GM19239 (cell line): ENCODE measurements around the gene PRIM2.
"Not testable (repeated sequence)": the region's sequence is repeated elsewhere in the genome, so short reads cannot be mapped to it uniquely, and the experiment has no call there.

Source experiments
- DNase-seq: peaks from one replicate; pipeline ENCODE4 v3.0.0; 2011; ENCODE audit warnings: low spot score; ENCODE audit not compliant: insufficient read length
- FAIRE-seq: peaks from 2 replicates; lab custom pipeline; 2011; peaks lifted over from hg19 to GRCh38; lab: Jason Lieb, UNC

PRIM2 gene

DNA sequence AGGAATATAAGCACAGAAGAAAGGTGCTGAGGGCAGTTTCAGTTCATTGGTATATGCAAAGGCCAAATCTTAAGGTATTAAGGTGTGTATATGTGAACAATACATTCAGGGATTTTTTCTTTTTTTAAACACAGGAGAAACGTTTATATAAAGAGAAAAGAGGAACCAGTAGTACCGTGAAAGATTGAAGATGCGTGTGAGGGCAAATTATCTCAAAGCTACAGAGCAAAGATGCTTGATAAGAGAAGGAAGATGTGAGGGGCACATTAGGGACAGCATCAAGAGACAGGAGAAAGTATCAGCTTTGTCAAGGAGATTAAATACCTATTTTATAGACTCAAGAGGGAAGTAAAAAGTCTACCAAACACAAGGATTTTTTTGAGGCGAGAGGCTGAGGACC, 165.0 kb downstream of the PRIM2 start:
- DNase-seq, FAIRE-seq: not testable (repeated sequence)

DNA sequence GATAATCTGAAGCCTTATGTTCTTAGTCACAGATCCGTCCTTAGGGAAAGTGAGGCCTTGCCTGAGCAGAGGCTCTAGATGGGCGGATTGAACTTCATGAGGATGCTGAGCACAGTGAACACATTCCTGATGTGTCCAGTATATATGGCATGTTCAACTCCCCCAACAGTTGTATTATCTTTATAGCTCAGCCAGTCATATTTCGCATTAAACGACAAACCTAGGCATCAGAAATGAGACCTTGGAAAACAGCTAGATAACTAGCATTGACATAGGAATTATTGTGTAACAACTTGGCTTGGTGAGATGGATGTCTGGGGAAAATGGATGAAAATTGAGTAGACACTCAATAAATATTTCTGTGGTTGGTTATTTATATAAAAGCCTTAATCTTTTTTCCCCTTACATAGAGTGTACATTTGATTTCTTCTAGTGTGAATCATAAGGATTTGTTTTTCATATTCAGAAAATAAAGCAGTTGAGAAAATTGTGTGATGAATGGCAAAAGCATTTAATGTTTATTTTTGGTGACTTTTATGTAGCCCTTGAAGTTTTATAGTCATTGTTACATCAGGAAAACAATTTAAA, 169.2 kb downstream of the PRIM2 start:
- DNase-seq, FAIRE-seq: not testable (repeated sequence)

DNA sequence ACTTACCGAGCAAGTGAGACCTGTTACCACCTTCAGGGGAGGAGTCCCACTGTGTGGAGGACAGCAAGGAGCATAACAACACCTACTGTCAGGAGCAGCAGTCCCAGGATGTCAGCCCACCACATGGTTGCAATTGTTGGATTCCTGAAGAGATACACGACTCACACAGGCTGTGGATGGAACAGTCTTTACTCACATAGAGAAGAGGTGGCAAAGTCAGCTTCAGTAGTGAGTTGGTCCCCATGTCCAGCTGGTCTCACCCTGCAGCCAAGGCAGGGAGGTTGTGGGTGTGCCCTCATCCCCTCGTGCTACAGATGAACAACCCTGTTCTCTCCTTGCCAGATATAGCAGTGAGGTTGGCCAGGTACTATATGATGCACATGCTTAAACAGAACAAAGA, 171.1 kb downstream of the PRIM2 start:
- DNase-seq, FAIRE-seq: not testable (repeated sequence)

DNA sequence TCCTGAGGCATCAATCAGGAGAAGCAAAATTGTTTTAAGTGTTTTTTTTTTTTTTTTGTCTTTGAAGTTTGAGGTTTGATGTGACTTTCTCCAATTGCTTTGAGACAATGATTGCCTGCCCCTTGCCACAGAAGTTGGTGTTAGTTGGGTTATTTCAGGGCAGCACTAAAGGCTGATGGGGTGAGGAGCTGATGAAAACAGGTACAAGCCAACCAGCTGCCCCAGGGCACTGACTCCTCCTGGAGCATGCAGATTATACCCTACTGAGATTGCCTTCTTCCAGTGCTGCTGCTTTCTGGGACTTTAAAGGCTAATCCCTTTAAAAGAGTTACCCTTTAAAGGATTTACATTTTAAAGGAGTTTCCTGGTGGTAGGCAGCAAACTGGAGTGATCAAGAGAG, 172.5 kb downstream of the PRIM2 start:
- not testable (repeated sequence) for FAIRE-seq, DNase-seq

DNA sequence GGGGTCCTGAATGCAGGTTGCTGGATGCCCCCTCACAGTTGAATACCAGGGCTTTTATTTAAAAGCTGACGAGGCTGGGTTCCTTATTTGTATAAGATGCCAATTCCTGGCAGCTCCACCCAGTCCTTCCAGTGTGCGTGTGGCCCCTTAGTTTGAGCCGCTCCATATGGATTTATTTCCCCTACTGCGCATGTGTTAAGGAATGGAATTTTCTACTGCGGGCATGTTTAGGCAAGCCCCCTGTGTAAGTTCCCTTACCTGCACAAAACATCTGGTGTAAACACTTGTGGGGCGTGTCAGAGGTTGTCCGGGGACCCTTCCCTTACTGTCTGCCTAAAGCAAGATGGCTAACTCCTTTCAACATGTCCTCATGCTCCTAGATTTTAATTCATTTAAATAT, 174.4 kb downstream of the PRIM2 start:
- not testable (repeated sequence) for DNase-seq, FAIRE-seq

DNA sequence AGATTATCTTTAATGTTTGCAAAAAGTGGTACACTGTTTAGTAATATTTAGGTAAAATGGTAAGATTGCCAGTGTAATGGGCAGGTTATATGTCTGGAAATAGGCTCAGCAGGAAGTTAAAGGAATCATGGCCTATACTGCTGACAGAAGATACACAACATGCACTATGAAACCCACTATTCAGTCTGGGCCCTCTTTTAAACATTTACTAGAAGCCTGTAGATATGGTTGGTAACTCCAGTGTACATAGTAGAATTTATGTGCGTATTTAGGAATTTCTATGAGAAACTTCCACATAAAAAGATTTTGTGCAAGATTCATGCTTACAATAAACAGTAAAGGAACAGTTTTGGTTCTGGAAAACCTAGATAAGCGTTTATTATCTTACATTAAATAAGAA, 178.8 kb downstream of the PRIM2 start:
- DNase-seq, FAIRE-seq: not testable (repeated sequence)

DNA sequence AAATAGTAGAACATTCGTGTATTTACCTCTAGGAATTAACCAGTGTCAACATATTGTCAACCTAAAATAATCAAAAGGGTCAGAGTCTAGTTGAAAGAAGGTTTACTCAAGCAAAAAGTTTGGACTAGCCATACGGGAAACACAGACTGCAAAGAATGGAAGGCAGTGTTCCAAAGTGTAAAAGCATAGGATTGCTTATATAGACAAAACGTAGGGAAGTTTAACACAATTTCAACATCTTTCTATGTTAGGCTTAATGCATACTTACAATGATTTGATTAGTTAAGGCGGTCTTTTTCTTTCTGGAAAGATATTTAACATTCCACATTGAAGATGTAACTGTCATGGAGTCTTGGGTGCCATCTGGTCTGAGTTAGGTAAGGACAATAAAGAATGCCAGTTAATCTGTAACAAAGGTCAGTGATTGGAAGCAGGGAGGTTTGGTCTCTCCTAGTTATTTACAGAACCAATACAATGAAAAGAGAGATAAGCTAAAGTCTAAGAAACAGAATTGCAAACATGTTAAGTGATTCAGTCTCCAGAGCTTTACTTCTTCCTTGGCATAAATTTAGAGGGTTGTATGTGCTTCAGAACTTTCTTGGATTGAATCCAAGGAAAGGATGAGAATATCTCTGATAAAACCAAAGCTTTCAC, 183.1 kb downstream of the PRIM2 start:
- not testable (repeated sequence) for DNase-seq, FAIRE-seq

DNA sequence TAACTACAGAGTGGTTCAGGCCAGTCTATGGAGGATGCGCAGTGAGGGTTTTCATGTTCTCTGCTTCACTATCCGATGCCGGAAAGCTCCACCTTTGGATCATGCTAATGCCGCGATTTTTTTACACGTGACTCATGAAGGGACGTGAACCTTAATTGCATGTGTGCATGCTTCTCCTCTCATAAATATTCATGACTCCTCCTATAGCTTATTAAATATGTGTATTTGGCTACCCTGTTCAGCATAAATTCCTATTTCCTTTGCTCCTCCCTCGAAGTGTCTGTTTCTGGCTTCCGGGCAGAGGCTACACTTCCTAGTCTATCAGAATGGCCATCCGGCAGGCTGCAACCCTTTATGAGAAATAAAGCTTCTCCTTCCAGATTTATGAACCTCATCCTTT, 185.0 kb downstream of the PRIM2 start:
- DNase-seq, FAIRE-seq: not testable (repeated sequence)

DNA sequence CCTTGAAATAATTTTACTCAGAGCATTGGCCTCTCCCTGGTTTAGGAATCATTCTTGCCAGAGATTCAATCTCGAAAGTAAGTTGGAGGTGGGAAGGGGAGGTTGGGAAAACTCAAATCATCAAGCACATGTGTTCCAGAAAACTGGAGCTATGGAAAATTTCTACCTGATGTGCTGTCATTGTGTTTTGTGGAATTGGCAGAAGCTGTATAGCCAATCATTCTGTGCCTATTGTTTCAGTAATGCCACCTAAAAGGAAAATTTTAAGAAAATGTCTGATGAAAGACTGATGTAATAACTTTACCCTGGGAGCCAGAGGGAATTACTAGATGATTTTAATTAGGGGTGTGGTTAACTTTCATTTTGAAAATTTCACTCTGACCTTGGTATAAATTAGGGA, 187.8 kb downstream of the PRIM2 start:
- DNase-seq, FAIRE-seq: not testable (repeated sequence)

DNA sequence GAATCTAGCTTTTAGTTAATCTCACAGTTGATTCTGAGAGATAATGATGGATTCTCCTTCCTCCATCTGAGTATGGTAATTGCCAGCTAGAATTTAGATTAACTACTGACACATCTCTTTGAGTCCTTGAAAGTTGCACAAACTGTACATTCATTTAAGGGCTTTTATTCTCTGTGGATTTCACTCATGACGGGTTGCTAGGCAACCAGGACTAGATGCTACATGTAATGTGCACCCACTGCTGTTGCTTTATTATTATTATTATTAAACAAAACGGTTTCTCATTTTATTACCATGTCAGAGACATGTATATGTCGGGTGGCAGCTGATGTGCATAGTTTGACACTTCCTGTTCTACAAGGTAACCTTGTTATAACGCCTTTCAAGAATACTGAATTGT, 193.0 kb downstream of the PRIM2 start:
- FAIRE-seq, DNase-seq: not testable (repeated sequence)

DNA sequence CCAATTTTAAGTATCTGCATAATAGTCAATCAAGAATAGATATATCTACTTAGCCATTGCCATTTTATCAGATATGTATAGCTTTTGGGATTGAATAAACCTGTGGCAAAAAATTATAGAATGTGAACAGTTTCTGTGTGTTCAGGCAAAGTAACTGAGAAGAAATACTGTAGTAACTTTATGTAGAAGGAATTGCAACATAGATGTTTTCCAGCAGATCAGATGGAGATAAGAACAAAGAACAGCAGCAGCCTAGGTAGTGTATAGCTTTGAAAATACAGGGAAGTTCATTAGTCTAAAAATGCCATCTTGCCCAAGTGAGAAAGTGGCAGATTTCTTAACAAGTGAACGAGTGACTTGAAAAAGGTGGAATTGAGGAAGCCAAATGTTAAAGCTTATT, 197.7 kb downstream of the PRIM2 start:
- not testable (repeated sequence) for FAIRE-seq

DNA sequence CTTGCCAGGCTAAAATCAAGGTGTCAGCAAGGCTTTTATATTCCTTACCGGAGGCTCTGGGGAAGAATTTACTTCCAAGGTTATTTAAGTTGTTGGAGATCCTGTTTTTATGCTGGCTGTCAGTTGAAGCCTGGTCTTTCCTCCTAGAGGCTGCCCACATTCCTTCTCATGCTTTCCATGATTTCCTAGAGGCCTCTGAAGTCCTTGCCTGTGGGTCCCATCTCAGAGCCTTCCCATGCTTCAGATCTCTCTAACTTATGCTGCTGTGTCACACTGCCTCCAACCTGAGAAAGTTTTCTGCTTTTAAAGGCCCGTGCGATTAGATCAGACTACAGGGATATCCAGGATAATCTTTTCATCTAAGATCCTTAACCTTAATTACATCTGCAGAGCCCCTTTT, 198.4 kb downstream of the PRIM2 start:
- not testable (repeated sequence) for DNase-seq, FAIRE-seq

More for the DNA sequence above, 197.7 kb downstream of the PRIM2 start:
- not testable (repeated sequence) for DNase-seq

DNA sequence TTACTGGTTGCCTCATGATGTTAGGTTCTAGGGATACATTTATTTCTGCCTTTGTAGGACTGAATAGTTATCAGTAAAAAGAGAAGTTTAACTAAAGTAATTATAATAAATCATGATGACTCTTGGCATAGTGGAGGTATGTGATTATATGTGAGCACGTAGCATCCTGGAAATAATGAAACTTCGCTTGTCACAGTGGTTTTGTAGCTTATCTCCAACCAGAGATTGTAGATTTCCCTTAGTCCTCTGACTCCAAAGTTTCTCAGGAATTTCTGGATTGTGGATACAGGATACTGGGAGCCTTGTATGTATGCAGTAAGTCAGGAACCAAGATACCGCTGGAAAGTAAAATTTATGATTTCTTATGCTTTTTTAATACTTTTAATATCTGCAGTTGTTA, 199.3 kb downstream of the PRIM2 start:
- DNase-seq, FAIRE-seq: not testable (repeated sequence)

DNA sequence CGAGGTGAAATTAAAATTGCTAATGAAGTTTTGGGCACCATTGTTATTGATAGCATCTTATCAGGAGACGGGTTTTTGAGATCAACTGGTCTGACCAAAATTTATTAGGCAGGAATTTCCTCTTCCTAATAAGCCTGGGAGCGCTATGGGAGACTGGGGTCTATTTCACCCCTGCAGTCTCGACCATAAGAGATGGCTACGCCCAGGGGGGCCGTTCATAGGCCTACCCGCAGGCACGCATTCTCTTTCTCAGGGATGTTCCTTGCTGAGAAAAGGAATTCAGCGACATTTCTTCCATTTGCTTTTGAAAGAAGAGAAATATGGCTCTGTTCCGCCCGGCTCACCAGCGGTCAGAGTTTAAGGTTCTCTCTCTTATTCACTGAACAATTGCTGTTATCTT, 201.8 kb downstream of the PRIM2 start:
- DNase-seq, FAIRE-seq: not testable (repeated sequence)

DNA sequence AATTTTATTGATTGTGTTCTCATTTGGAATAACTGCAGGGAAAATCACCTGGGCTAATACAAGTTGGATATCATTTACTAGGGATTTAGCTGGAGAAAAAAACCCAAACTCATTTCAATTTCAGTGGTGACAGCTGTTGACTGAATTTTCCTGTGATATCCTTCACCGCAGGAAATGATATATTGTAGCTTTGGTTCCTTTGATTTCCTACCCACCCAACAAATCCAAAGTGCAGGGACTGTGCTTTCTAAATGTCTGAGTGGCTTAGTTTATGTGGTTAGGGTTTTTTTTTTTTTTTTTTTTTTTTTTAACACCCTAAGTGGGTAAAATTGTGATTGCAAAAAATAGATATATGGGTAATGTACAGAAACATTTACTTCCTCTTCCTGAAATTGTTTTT, 203.7 kb downstream of the PRIM2 start:
- FAIRE-seq, DNase-seq: not testable (repeated sequence)

DNA sequence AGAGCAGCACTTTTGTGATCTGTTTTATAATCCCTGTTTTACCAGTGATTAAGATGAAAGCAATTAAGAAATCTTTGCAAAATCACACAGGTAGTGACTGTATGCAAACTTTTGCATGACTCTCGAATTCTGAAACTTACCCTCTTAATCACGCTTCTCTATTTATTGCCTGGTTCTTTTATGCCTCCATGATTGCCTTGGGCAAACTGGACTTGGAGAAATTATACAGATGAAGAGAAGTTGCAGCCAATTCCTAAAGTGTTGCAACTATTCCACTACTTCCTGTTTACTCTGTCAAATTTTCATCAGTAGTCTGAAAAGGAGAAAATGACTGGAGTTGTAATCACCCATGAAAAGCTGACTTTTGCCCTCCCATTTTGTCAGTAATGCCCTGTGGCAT, 205.8 kb downstream of the PRIM2 start:
- FAIRE-seq, DNase-seq: not testable (repeated sequence)

DNA sequence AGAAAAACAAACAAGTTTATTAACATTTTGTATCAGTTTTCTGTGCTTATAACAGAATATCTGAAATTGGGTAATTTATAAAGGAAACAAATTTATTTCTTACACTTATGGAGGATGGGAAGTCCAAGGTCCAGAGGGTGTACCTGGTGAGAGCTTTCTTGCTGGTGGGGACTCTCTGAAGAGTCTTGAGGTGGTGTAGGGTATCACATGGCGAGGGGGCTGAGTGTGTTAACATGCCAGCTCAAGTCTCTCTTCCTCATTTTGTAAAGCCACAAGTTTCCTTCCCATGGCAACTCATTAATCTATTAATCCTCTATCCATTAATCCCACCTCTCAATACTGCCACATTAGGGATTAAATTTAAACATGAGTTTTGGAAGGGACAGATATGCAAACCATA, 212.3 kb downstream of the PRIM2 start:
- not testable (repeated sequence) for FAIRE-seq, DNase-seq

DNA sequence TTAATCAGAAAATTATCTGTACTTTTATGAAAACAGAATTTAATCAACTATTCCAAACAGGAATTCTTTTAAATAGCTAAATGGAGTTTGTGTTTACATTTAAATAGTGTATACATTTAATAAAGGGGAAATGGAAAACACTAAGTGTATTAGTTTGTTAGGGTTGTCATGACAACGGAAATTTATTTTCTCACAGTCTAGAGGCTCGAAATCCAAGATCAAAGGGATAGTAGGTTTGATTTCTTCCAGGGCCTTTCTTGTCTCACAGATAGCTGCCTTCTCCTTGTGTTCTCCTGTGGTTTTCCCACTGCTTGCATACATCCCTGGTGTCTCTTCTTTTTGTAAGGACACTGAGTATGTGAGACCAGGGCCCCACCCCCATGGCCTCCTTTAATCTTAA, 215.2 kb downstream of the PRIM2 start:
- not testable (repeated sequence) for FAIRE-seq

DNA sequence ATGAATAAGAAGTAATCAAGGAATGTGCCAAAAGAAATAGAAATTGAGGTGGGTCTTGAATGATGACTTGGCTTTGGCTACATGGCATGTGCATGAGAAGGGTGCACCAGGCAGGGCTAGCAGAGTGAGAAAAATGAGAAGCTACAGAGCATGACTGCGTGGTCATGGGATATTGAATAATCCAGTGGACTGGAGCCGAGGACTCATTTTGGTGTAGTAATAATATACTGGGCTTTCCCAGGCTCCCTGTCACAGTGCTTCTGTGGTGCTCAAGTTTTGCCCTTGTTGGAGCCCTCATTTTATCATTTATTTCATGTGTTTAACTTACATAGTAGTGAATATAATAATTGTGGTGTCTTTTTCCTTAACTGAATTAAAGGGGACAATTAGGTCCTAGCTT, 217.7 kb downstream of the PRIM2 start:
- FAIRE-seq, DNase-seq: not testable (repeated sequence)

More for the DNA sequence above, 215.2 kb downstream of the PRIM2 start:
- DNase-seq = not testable (repeated sequence)

DNA sequence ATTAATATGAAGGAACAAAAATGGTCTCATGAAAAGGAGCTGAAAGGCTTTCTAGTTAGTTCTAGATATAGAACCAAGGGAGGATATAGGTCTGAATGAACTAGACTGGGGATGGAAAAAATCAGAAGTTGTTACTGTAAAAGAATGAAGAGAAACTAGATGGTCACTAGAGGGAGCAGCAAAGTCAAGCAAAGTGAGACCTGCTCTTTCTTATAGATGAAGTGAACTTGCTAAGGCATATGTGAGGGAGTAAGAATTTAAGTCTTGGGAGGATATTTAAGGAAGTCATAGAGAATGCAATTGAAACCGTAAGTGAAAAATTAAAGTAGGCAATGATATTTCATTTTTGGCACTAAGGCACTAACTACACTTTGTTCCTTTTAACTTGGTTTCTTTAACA, 218.6 kb downstream of the PRIM2 start:
- FAIRE-seq = not testable (repeated sequence)

DNA sequence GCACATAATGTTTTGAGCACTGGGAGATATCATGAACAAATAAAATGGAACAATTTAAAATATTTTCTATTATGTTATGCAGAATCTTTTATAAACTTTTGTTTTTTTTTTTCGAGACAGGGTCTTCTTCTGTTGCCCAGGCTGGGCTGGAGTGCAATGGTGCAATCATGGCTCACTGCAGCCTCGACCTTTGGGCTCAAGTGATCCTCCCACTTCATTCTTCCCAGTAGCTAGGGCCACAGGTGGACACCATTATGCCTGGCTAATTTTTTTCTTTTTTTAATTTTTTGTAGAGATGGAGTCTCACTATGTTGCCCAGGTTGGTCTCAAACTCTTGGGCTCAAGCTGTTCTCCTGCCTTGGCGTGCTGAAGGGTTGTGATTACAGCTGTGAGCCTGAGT, 220.5 kb downstream of the PRIM2 start:
- DNase-seq, FAIRE-seq: not testable (repeated sequence)

More for the DNA sequence above, 218.6 kb downstream of the PRIM2 start:
- not testable (repeated sequence) for DNase-seq
